Fibroblast of skin of right biceps (primary cell): ENCODE results near the gene PLD4.
A peak's percentile ranks its signal among the peaks of the same experiment; 100 is the strongest.

Experiments used
- DNase-seq: peaks from one replicate; pipeline ENCODE4 v3.0.0-alpha.2; 2013

Gene PLD4

GRCh38 chr14:104976198-104977007 lies 51.7 kb downstream of the PLD4 start:
- peak; percentile 62 for DNase-seq

- DNase-seq: no peak
Observed at GRCh38 chr14:104977008-104977680, 52.5 kb downstream of the PLD4 start.

- peak; percentile 71 for DNase-seq
Observed at GRCh38 chr14:104977681-104978653, 53.3 kb downstream of the PLD4 start, which contains the start of gene AHNAK2. AHNAK2 (minus strand) TSS chr14:104978374; CDS start chr14:104978237, 137 bp downstream.

- DNase-seq: no peak
Observed at GRCh38 chr14:104978746-104979691, 54.3 kb downstream of the PLD4 start.

- no peak for DNase-seq
Observed at GRCh38 chr14:104979758-104980610, 55.3 kb downstream of the PLD4 start.

- no peak for DNase-seq
Observed at GRCh38 chr14:104980611-104981531, 56.2 kb downstream of the PLD4 start.

GRCh38 chr14:104981699-104982541 lies 57.2 kb downstream of the PLD4 start:
- DNase-seq: no peak

- DNase-seq: no peak
Observed at GRCh38 chr14:104982548-104983230, 58.0 kb downstream of the PLD4 start.
